Endothelial cell of umbilical vein (primary cell): ENCODE measurements around the gene GPR137B.

Experiments used
- EZH2 ChIP-seq: IDR thresholded peaks from 2 replicates; pipeline ENCODE4 v1.6.1; 2012; ENCODE audit warnings: borderline replicate concordance, low read depth, mild to moderate bottlenecking, moderate library complexity, low read length, inconsistent platforms; ENCODE audit not compliant: severe bottlenecking
- FOS ChIP-seq: IDR thresholded peaks from 2 replicates; pipeline ENCODE4 v1.6.1; 2011; ENCODE audit warnings: mild to moderate bottlenecking, low read length, moderate library complexity, borderline replicate concordance; ENCODE audit not compliant: insufficient read depth
- JUN ChIP-seq: IDR thresholded peaks from 2 replicates; pipeline ENCODE4 v1.6.1; 2011; ENCODE audit warnings: borderline replicate concordance, low read depth; ENCODE audit not compliant: insufficient read length, insufficient read depth
- MYC ChIP-seq: IDR thresholded peaks from one replicate; pipeline ENCODE4 v1.6.1; 2011; ENCODE audit warnings: mild to moderate bottlenecking, low read depth, low read length
- POLR2A ChIP-seq: IDR thresholded peaks from 2 replicates; pipeline ENCODE4 v1.6.1; 2012; ENCODE audit warnings: low read depth, mild to moderate bottlenecking, control low read depth, low read length
- POLR2AphosphoS5 ChIP-seq: IDR thresholded peaks from 2 replicates; pipeline ENCODE4 v1.6.1; 2012; ENCODE audit warnings: low read depth, mild to moderate bottlenecking, control low read depth, low read length, moderate library complexity; ENCODE audit not compliant: insufficient read depth
- TF ChIP-seq, protein P1 (sequence below), 2 donors: IDR thresholded peaks; 1 replicate in 1 of 2; 2 replicates in 1 of 2; pipeline ENCODE4 v1.5.1; 2011; ENCODE audit warnings: low read length in 2 of 2, mild to moderate bottlenecking in 2 of 2, moderate library complexity in 2 of 2, control low read depth in 1 of 2, inconsistent platforms in 1 of 2, low read depth in 1 of 2; ENCODE audit not compliant: insufficient read depth in 1 of 2; ENCODE audit errors: extremely low read depth in 1 of 2
- TF ChIP-seq, protein P2 (sequence below): IDR thresholded peaks from 2 replicates; pipeline ENCODE4 v1.6.1; 2011; ENCODE audit not compliant: insufficient read depth, insufficient read length

DNA sequence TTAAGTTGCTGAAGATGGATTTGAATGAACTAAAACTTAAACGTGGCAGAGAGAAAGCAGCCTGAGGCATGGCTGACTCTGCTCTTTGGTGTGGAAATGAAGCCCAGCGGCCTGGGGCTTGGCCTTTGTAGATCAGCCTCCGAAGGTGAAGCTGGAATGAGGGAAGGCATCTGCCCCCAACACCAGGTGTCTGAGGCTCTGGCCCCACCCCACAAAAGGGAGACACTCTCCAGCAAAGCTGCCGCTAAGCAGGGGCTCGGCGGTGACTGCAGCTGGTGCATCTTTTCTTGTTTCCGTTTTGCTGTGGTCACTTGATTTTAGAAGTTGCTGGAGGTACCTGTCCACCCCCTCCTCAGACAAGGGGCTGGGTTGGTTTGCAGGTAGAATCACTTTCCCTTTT, 39.3 kb upstream of the GPR137B start:
- TF ChIP-seq, protein P1, sequence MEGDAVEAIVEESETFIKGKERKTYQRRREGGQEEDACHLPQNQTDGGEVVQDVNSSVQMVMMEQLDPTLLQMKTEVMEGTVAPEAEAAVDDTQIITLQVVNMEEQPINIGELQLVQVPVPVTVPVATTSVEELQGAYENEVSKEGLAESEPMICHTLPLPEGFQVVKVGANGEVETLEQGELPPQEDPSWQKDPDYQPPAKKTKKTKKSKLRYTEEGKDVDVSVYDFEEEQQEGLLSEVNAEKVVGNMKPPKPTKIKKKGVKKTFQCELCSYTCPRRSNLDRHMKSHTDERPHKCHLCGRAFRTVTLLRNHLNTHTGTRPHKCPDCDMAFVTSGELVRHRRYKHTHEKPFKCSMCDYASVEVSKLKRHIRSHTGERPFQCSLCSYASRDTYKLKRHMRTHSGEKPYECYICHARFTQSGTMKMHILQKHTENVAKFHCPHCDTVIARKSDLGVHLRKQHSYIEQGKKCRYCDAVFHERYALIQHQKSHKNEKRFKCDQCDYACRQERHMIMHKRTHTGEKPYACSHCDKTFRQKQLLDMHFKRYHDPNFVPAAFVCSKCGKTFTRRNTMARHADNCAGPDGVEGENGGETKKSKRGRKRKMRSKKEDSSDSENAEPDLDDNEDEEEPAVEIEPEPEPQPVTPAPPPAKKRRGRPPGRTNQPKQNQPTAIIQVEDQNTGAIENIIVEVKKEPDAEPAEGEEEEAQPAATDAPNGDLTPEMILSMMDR (IDR thresholded peaks at IDR 0.05; ENCODE audit: extremely low read depth in 1 of 2, insufficient read depth in 1 of 2, low read depth in 1 of 2, low read length in 2 of 2), result no peak
- no peak for TF ChIP-seq FOS
- TF ChIP-seq POLR2AphosphoS5, result no peak
- TF ChIP-seq POLR2A, result no peak
- TF ChIP-seq EZH2, result no peak
- TF ChIP-seq, protein P2, sequence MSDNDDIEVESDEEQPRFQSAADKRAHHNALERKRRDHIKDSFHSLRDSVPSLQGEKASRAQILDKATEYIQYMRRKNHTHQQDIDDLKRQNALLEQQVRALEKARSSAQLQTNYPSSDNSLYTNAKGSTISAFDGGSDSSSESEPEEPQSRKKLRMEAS, result no peak
- no peak for TF ChIP-seq JUN
- no peak for TF ChIP-seq MYC
